GM23338 (cell line): ENCODE results near the gene APBB3. TPM values are rescaled to one million over a fixed set of nuclear protein-coding genes. Genes with fewer than 3 reads are reported as not detected.

Experiments
- ATAC-seq: fragments of 200-7000 bp; cut with Tn5 transposase; 3 replicates; pipeline ENCODE4 v1.9.1; 2020
- DNase-seq: peaks from one replicate; pipeline ENCODE4 v3.0.0-alpha.2; 2015; ENCODE audit warnings: low spot score
- H2AFZ ChIP-seq: fragments of 200-600 bp; sonication (generic); 2 replicates; pipeline ENCODE4 v1.8.0; 2016; ENCODE audit warnings: antibody characterized with exemption, mild to moderate bottlenecking, moderate library complexity
- H3F3A ChIP-seq: fragments of 200-600 bp; sonication (generic); replicated peaks from 2 replicates; pipeline ENCODE4 v1.8.0; 2017; ENCODE audit warnings: antibody characterized with exemption, mixed run types, low read depth
- H3K27ac ChIP-seq: fragments of 200-600 bp; sonication (generic); 2 replicates; pipeline ENCODE4 v1.6.1; 2016; ENCODE audit warnings: low read depth
- H3K27me3 ChIP-seq: fragments of 200-600 bp; sonication (generic); 2 replicates; pipeline ENCODE4 v1.8.0; 2016; ENCODE audit warnings: mild to moderate bottlenecking, mixed run types, moderate library complexity; ENCODE audit not compliant: insufficient read depth
- H3K36me3 ChIP-seq: fragments of 200-600 bp; sonication (generic); 2 replicates; pipeline ENCODE4 v1.8.0; 2016; ENCODE audit warnings: mild to moderate bottlenecking; ENCODE audit not compliant: insufficient read depth
- H3K4me1 ChIP-seq: fragments of 200-600 bp; sonication (generic); 2 replicates; pipeline ENCODE4 v1.8.0; 2016; ENCODE audit warnings: mild to moderate bottlenecking, moderate library complexity; ENCODE audit not compliant: insufficient read depth
- H3K4me2 ChIP-seq: fragments of 200-600 bp; sonication (generic); 2 replicates; pipeline ENCODE4 v1.7.1; 2017; ENCODE audit warnings: mixed run types
- H3K4me3 ChIP-seq: fragments of 200-600 bp; sonication (generic); 2 replicates; pipeline ENCODE4 v1.6.1; 2016; ENCODE audit warnings: mixed run types
- H3K79me2 ChIP-seq: fragments of 200-600 bp; sonication (generic); replicated peaks from 2 replicates; pipeline ENCODE4 v1.8.0; 2017; ENCODE audit warnings: mild to moderate bottlenecking; ENCODE audit not compliant: insufficient read depth
- H3K9me2 ChIP-seq: fragments of 200-600 bp; sonication (generic); 2 replicates; pipeline ENCODE4 v1.8.0; 2017; ENCODE audit not compliant: insufficient read depth
- H4K20me1 ChIP-seq: fragments of 200-600 bp; sonication (generic); replicated peaks from 2 replicates; pipeline ENCODE4 v1.8.0; 2017; ENCODE audit warnings: mild to moderate bottlenecking; ENCODE audit not compliant: insufficient read depth
- H3K27ac Mint-ChIP-seq: 2 replicates; pipeline ENCODE4 v1.8.0; 2020; ENCODE audit warnings: inconsistent platforms, mild to moderate bottlenecking, moderate library complexity, mixed read lengths
- H3K27me3 Mint-ChIP-seq: 3 replicates; pipeline ENCODE4 v1.8.0; 2022; ENCODE audit warnings: low read depth, mild to moderate bottlenecking, moderate library complexity, mixed read lengths, inconsistent platforms; ENCODE audit not compliant: insufficient read depth, poor library complexity
- H3K36me3 Mint-ChIP-seq: 3 replicates; pipeline ENCODE4 v1.8.0; 2021; ENCODE audit warnings: low read depth, mild to moderate bottlenecking, inconsistent platforms, moderate library complexity, mixed read lengths
- H3K4me1 Mint-ChIP-seq: 3 replicates; pipeline ENCODE4 v1.8.0; 2020; ENCODE audit warnings: mild to moderate bottlenecking, inconsistent platforms, mixed read lengths
- H3K4me3 Mint-ChIP-seq: 3 replicates; pipeline ENCODE4 v1.8.0; 2021; ENCODE audit warnings: moderate library complexity, mild to moderate bottlenecking, inconsistent platforms, mixed read lengths
- H3K9me3 Mint-ChIP-seq: 3 replicates; pipeline ENCODE4 v1.8.0; 2020; ENCODE audit warnings: moderate library complexity, mild to moderate bottlenecking, inconsistent platforms, mixed read lengths
- CREB1 ChIP-seq: fragments of 250-450 bp; sonication (Bioruptor Pico); IDR thresholded peaks from 2 replicates; pipeline ENCODE4 v1.5.0; 2020; ENCODE audit warnings: low read depth, mild to moderate bottlenecking, moderate library complexity
- EZH2 ChIP-seq: fragments of 200-600 bp; sonication (generic); IDR thresholded peaks from one replicate; pipeline ENCODE4 v1.8.0; 2017; ENCODE audit warnings: antibody characterized with exemption, mild to moderate bottlenecking, low read depth; ENCODE audit not compliant: unreplicated experiment
- EZH2phosphoT487 ChIP-seq: fragments of 200-600 bp; sonication (generic); IDR thresholded peaks from one replicate; pipeline ENCODE4 v1.8.1; 2018; ENCODE audit warnings: antibody characterized with exemption; ENCODE audit not compliant: unreplicated experiment
- JUNB ChIP-seq: IDR thresholded peaks from one replicate; pipeline ENCODE4 v1.6.1; 2016; ENCODE audit warnings: antibody characterized with exemption; ENCODE audit not compliant: unreplicated experiment
- NANOG ChIP-seq: IDR thresholded peaks from 2 replicates; pipeline ENCODE4 v1.6.1; 2016; ENCODE audit warnings: antibody characterized with exemption, borderline replicate concordance
- POLR2AphosphoS5 ChIP-seq: IDR thresholded peaks from 2 replicates; pipeline ENCODE4 v1.6.1; 2016; ENCODE audit warnings: antibody characterized with exemption, low read depth
- STAT1 ChIP-seq: IDR thresholded peaks from one replicate; pipeline ENCODE4 v1.6.1; 2016; ENCODE audit warnings: antibody characterized with exemption; ENCODE audit not compliant: unreplicated experiment
- ZNF114 ChIP-seq: fragments of 250-450 bp; sonication (Bioruptor Pico); IDR thresholded peaks from 2 replicates; pipeline ENCODE4 v1.5.0; 2020; ENCODE audit warnings: mild to moderate bottlenecking, moderate library complexity
- ZNF331 ChIP-seq: fragments of 250-450 bp; sonication (Bioruptor Pico); IDR thresholded peaks from 2 replicates; pipeline ENCODE4 v1.5.0; 2020; ENCODE audit warnings: low read depth, mild to moderate bottlenecking, moderate library complexity
- polyA plus RNA-seq: library from polyadenylated mRNA; unstranded; fragments of >200 nt; fragmentation: Nextera tagmentation; extraction: Ambion mirVana; gene quantifications from 2 replicates; pipeline ENCODE4 v1.2.1, GENCODE V29; 2016
- total RNA-seq: library from RNA; depleted of rRNA; stranded (reverse); fragments of >200 nt; shearing (Covaris generic); gene quantifications from 2 replicates; pipeline ENCODE4 v1.2.3, GENCODE V29; 2014
- TF ChIP-seq, protein P1 (sequence below): IDR thresholded peaks from one replicate; pipeline ENCODE4 v1.6.1; 2018; ENCODE audit warnings: antibody characterized with exemption; ENCODE audit not compliant: unreplicated experiment
- TF ChIP-seq, protein P2 (sequence below), 2 experiments: fragments of 200-600 bp in 1 of 2; sonication (generic) in 1 of 2; conservative IDR thresholded peaks; 2 replicates each; pipeline versions ENCODE4 v1.5.1 to v1.6.1; 2016 to 2017; ENCODE audit warnings: antibody characterized with exemption in 2 of 2, low read depth in 2 of 2, mild to moderate bottlenecking in 2 of 2, moderate library complexity in 1 of 2
- TF ChIP-seq, protein P3 (sequence below): fragments of 250-450 bp; sonication (Bioruptor Pico); IDR thresholded peaks from 2 replicates; pipeline ENCODE4 v1.5.0; 2020; ENCODE audit warnings: mild to moderate bottlenecking, moderate library complexity
- TF ChIP-seq, protein P4 (sequence below): IDR thresholded peaks from 2 replicates; pipeline ENCODE4 v1.6.1; 2016; ENCODE audit warnings: antibody characterized with exemption

APBB3 gene
- total and polyA plus RNA-seq, 2 experiments from 2014 or later, result 9.0 to 15.4 TPM

DNA sequence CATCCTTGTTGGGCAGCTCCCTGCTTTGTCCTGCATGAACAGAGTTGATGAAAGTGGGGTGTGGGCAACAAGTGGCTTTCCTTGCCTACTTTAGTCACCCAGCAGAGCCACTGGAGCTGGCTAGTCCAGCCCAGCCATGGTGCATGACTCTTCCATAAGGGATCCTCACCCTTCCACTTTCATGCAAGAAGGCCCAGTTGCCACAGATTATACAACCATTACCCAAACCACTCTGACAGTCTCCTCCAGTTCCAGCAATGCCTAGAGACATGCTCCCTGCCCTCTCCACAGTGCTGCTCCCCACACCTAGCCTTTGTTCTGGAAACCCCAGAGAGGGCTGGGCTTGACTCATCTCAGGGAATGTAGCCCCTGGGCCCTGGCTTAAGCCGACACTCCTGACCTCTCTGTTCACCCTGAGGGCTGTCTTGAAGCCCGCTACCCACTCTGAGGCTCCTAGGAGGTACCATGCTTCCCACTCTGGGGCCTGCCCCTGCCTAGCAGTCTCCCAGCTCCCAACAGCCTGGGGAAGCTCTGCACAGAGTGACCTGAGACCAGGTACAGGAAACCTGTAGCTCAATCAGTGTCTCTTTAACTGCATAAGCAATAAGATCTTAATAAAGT is 4.2 kb upstream of the APBB3 start (continued):
- TF ChIP-seq EZH2, result no peak

DNA sequence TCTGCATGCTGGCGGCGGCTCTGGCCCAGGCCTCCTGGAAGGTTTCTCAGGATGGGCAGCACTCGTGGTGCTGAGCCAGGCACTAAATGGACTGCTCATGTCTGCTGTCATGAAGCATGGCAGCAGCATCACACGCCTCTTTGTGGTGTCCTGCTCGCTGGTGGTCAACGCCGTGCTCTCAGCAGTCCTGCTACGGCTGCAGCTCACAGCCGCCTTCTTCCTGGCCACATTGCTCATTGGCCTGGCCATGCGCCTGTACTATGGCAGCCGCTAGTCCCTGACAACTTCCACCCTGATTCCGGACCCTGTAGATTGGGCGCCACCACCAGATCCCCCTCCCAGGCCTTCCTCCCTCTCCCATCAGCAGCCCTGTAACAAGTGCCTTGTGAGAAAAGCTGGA is 3.5 kb upstream of the APBB3 start:
- H3F3A ChIP-seq, result no peaks in the 10 kb centered on the region
- TF ChIP-seq NANOG (no peak), ZNF114 (no peak), EZH2 (no peak), JUNB (no peak), POLR2AphosphoS5 (no peak), ZNF331 (CRISPR knock-in tag) (no peak), CREB1 (CRISPR knock-in tag) (no peak), EZH2phosphoT487 (no peak), STAT1 (no peak)
- TF ChIP-seq, protein P1, sequence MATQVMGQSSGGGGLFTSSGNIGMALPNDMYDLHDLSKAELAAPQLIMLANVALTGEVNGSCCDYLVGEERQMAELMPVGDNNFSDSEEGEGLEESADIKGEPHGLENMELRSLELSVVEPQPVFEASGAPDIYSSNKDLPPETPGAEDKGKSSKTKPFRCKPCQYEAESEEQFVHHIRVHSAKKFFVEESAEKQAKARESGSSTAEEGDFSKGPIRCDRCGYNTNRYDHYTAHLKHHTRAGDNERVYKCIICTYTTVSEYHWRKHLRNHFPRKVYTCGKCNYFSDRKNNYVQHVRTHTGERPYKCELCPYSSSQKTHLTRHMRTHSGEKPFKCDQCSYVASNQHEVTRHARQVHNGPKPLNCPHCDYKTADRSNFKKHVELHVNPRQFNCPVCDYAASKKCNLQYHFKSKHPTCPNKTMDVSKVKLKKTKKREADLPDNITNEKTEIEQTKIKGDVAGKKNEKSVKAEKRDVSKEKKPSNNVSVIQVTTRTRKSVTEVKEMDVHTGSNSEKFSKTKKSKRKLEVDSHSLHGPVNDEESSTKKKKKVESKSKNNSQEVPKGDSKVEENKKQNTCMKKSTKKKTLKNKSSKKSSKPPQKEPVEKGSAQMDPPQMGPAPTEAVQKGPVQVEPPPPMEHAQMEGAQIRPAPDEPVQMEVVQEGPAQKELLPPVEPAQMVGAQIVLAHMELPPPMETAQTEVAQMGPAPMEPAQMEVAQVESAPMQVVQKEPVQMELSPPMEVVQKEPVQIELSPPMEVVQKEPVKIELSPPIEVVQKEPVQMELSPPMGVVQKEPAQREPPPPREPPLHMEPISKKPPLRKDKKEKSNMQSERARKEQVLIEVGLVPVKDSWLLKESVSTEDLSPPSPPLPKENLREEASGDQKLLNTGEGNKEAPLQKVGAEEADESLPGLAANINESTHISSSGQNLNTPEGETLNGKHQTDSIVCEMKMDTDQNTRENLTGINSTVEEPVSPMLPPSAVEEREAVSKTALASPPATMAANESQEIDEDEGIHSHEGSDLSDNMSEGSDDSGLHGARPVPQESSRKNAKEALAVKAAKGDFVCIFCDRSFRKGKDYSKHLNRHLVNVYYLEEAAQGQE, result no peak
- TF ChIP-seq, protein P2, sequence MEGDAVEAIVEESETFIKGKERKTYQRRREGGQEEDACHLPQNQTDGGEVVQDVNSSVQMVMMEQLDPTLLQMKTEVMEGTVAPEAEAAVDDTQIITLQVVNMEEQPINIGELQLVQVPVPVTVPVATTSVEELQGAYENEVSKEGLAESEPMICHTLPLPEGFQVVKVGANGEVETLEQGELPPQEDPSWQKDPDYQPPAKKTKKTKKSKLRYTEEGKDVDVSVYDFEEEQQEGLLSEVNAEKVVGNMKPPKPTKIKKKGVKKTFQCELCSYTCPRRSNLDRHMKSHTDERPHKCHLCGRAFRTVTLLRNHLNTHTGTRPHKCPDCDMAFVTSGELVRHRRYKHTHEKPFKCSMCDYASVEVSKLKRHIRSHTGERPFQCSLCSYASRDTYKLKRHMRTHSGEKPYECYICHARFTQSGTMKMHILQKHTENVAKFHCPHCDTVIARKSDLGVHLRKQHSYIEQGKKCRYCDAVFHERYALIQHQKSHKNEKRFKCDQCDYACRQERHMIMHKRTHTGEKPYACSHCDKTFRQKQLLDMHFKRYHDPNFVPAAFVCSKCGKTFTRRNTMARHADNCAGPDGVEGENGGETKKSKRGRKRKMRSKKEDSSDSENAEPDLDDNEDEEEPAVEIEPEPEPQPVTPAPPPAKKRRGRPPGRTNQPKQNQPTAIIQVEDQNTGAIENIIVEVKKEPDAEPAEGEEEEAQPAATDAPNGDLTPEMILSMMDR (conservative IDR thresholded peaks at IDR 0.05; ENCODE audit: low read depth in 2 of 2), result no peak
- TF ChIP-seq, protein P3, sequence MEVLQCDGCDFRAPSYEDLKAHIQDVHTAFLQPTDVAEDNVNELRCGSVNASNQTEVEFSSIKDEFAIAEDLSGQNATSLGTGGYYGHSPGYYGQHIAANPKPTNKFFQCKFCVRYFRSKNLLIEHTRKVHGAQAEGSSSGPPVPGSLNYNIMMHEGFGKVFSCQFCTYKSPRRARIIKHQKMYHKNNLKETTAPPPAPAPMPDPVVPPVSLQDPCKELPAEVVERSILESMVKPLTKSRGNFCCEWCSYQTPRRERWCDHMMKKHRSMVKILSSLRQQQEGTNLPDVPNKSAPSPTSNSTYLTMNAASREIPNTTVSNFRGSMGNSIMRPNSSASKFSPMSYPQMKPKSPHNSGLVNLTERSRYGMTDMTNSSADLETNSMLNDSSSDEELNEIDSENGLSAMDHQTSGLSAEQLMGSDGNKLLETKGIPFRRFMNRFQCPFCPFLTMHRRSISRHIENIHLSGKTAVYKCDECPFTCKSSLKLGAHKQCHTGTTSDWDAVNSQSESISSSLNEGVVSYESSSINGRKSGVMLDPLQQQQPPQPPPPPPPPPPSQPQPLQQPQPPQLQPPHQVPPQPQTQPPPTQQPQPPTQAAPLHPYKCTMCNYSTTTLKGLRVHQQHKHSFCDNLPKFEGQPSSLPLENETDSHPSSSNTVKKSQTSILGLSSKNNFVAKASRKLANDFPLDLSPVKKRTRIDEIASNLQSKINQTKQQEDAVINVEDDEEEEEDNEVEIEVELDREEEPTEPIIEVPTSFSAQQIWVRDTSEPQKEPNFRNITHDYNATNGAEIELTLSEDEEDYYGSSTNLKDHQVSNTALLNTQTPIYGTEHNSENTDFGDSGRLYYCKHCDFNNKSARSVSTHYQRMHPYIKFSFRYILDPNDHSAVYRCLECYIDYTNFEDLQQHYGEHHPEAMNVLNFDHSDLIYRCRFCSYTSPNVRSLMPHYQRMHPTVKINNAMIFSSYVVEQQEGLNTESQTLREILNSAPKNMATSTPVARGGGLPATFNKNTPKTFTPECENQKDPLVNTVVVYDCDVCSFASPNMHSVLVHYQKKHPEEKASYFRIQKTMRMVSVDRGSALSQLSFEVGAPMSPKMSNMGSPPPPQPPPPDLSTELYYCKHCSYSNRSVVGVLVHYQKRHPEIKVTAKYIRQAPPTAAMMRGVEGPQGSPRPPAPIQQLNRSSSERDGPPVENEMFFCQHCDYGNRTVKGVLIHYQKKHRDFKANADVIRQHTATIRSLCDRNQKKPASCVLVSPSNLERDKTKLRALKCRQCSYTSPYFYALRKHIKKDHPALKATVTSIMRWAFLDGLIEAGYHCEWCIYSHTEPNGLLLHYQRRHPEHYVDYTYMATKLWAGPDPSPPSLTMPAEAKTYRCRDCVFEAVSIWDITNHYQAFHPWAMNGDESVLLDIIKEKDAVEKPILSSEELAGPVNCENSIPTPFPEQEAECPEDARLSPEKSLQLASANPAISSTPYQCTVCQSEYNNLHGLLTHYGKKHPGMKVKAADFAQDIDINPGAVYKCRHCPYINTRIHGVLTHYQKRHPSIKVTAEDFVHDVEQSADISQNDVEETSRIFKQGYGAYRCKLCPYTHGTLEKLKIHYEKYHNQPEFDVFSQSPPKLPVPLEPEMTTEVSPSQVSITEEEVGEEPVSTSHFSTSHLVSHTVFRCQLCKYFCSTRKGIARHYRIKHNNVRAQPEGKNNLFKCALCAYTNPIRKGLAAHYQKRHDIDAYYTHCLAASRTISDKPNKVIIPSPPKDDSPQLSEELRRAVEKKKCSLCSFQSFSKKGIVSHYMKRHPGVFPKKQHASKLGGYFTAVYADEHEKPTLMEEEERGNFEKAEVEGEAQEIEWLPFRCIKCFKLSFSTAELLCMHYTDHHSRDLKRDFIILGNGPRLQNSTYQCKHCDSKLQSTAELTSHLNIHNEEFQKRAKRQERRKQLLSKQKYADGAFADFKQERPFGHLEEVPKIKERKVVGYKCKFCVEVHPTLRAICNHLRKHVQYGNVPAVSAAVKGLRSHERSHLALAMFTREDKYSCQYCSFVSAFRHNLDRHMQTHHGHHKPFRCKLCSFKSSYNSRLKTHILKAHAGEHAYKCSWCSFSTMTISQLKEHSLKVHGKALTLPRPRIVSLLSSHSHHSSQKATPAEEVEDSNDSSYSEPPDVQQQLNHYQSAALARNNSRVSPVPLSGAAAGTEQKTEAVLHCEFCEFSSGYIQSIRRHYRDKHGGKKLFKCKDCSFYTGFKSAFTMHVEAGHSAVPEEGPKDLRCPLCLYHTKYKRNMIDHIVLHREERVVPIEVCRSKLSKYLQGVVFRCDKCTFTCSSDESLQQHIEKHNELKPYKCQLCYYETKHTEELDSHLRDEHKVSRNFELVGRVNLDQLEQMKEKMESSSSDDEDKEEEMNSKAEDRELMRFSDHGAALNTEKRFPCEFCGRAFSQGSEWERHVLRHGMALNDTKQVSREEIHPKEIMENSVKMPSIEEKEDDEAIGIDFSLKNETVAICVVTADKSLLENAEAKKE (CRISPR knock-in tag), result no peak
- TF ChIP-seq, protein P4, sequence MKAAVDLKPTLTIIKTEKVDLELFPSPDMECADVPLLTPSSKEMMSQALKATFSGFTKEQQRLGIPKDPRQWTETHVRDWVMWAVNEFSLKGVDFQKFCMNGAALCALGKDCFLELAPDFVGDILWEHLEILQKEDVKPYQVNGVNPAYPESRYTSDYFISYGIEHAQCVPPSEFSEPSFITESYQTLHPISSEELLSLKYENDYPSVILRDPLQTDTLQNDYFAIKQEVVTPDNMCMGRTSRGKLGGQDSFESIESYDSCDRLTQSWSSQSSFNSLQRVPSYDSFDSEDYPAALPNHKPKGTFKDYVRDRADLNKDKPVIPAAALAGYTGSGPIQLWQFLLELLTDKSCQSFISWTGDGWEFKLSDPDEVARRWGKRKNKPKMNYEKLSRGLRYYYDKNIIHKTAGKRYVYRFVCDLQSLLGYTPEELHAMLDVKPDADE, result no peak
- H3K27ac Mint-ChIP-seq, result no peak overlapping the region
- peaks cover 10% of the 10 kb centered on the region for H3K27me3 Mint-ChIP-seq
- H3K4me1 ChIP-seq, result peaks cover 5% of the 10 kb centered on the region; the same call in 1 of the 2 replicates
- no peaks in the 10 kb centered on the region for H3K36me3 ChIP-seq
- no peak overlapping the region for H3K27ac ChIP-seq
- ATAC-seq, result no peak
- H3K9me3 Mint-ChIP-seq, result no peaks in the 10 kb centered on the region; the same call in 2 of the 3 replicates
- H3K27me3 ChIP-seq, result no peaks in the 10 kb centered on the region
- no peaks in the 10 kb centered on the region for H3K9me2 ChIP-seq
- H3K79me2 ChIP-seq, result peaks cover 11% of the 10 kb centered on the region
- peak overlapping the region; percentile 23; the same call in 1 of the 3 replicates for H3K4me3 Mint-ChIP-seq
- DNase-seq, result no peak
- H3K4me2 ChIP-seq, result no peak overlapping the region
- H3K4me3 ChIP-seq, result no peak overlapping the region
- H3K4me1 Mint-ChIP-seq, result peaks cover 5% of the 10 kb centered on the region; the same call in 2 of the 3 replicates
- H3K36me3 Mint-ChIP-seq, result peaks cover 26% of the 10 kb centered on the region
- no peak overlapping the region for H2AFZ ChIP-seq
- peaks cover 8% of the 10 kb centered on the region; the same call in 1 of the 2 replicates for H4K20me1 ChIP-seq
